Measurements from ENCODE around the gene UQCRC1.

UQCRC1 gene

GRCh38 chr3:48633256-48633655, 23.8 kb upstream of the UQCRC1 start:
- DNase-seq, result no peak

GRCh38 chr3:48631516-48632448, 22.3 kb upstream of the UQCRC1 start:
- no peak for DNase-seq

- no peak for DNase-seq
These were observed 21.4 kb upstream of the UQCRC1 start for GRCh38 chr3:48630833-48631232.

GRCh38 chr3:48630407-48630806, 21.0 kb upstream of the UQCRC1 start:
- DNase-seq, result no peak

GRCh38 chr3:48629894-48630293, 20.4 kb upstream of the UQCRC1 start:
- no peak for DNase-seq

- DNase-seq, result no peak
These were observed 19.0 kb upstream of the UQCRC1 start for GRCh38 chr3:48628277-48629017.

GRCh38 chr3:48625600-48625999, 16.2 kb upstream of the UQCRC1 start:
- no peak for DNase-seq

GRCh38 chr3:48624767-48625166, 15.3 kb upstream of the UQCRC1 start:
- DNase-seq, result no peak

- no peak for DNase-seq
These were observed 14.6 kb upstream of the UQCRC1 start for GRCh38 chr3:48623851-48624547.

- no peak for DNase-seq
These were observed 12.0 kb upstream of the UQCRC1 start, which contains the start of gene TMEM89 for GRCh38 chr3:48621461-48621869. Gene TMEM89, minus strand, starts transcription at chr3:48621769. Its CDS starts 13 bp downstream, at chr3:48621756.

- DNase-seq, result no peak
These were observed 10.4 kb upstream of the UQCRC1 start for GRCh38 chr3:48619541-48620524.

- no peak for DNase-seq
These were observed 8.1 kb upstream of the UQCRC1 start for GRCh38 chr3:48617559-48617958.

- DNase-seq, result peak in 1 of 2 donors; percentile 22
These were observed 4.6 kb upstream of the UQCRC1 start for GRCh38 chr3:48614044-48614443.

GRCh38 chr3:48612309-48612708, 2.9 kb upstream of the UQCRC1 start:
- no peak for DNase-seq

- no peak for DNase-seq
These were observed 1.9 kb downstream of the UQCRC1 start for GRCh38 chr3:48607519-48607918.

GRCh38 chr3:48601622-48601994, 7.8 kb downstream of the UQCRC1 start:
- DNase-seq, result no peak

- DNase-seq, result no peak
These were observed 8.5 kb downstream of the UQCRC1 start for GRCh38 chr3:48600711-48601621.

GRCh38 chr3:48599509-48600285, 9.7 kb downstream of the UQCRC1 start:
- no peak for DNase-seq

GRCh38 chr3:48599077-48599501, 10.4 kb downstream of the UQCRC1 start:
- DNase-seq, result no peak
